Measurements from ENCODE around the gene SLC6A6.

The SLC6A6 gene

DNA sequence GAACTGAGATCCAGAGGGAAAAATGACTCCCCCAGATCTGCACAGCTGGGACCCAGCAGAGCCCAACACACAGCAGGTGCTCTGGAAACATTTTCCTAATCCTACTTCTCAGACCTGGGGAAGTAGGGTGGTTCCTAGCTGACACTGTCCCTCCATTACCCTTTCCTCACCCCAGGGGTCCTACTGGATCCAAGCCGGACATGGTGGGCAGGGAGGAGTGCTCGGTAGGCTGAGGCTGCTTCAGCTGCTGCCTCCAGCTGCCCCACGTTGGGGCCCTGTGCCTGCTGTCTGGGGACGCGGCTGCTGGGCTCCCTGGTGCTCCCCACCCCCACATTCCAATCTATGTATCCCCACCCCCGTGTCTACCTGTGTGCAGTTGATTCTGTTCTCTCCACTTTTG, 29.8 kb upstream of the SLC6A6 start:
- no peak for DNase-seq

GRCh38 chr3:14373753-14374376, 28.5 kb upstream of the SLC6A6 start:
- no peak for DNase-seq

- no peak for DNase-seq
Measured at GRCh38 chr3:14374444-14374883, 27.9 kb upstream of the SLC6A6 start.

DNA sequence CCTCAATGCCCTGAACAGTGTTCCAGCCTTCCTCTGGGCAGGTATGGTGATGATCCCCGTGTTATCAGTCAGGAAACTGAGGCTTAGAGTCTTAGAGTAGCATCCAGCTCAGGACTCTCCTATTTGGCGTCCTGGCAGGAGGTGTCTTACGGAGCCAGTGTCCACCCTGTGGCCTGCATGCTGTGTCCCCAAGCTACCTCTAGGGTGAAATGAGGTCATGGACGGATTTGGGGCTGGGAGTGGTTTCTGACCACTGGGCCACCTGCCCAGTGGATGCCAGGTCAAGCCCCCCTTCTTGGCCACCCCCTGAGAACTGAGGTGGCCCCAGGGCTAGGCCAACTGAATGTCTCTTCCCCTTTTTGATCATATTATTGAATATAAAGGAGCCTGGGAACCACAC, 27.2 kb upstream of the SLC6A6 start:
- no peak for DNase-seq

DNA sequence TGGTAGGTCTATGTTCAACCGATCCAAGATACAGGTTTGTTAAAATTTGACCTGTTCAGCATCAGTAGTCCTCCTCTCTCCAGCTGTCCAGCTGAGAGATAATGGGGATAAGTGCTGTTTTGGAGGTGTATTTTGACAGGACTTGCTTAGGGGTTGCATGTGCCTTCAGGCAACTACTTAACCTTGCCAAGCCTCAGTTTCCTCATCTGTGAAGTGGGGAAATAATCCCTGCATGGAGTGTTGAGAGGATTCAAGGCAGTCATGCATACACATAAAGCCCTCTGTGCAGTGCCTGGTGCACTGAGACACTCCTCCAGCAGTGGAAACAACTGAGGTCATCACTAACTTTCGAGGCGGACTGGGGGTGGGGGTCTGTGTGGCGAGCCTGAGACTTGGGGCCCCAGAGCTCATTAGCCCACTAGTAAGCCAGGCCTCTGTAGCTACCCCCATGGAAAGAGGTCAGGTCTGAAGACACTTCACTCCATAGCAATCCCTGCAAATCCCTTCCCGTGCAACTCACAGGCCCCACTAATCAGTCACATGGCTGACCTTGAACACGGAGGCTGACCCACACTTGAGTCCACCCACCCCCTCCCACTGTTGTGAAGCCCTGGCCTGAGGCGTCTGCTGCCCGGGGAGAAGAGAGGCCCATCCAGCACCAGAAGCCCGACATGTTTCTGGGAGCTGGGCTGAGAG, 25.9 kb upstream of the SLC6A6 start:
- DNase-seq = no peak

DNA sequence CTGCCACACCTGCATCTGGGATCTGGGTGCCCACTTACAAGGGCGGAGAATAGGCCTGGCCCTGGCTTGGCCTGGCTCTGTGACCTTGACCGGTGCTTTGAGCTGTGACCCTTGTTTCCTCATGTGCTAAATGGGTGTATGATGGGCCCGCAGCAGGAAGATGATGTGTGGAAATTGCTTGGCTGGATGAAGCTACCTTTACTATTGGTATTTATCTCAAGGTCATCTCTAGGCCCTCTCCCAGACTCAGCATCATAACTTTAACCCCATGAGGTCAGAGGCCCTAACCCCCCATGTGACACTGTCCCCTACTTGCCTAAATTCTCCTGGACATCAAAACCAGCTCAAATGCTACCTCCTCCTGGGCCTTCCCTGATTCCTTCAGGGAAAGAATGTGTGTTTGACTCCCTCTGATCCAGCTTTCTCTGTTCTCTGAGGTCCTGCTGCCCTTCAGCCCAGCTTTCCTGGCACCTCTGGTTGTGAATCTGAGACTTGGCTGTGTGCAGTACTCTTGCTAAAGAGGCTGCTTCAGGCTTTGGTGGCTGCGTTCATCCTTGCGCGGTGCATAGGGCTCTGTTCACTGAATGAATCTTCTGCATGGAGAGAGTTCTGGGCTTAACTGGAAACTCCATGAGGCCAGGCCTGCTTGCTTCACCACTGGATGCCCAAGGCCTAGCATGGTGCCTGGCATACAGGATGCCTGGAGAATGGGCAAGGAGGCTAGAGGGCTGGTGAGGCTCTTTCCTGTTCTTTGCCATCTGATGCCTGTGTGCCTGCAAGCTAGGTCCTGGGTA, 25.2 kb upstream of the SLC6A6 start:
- no peak for DNase-seq

DNA sequence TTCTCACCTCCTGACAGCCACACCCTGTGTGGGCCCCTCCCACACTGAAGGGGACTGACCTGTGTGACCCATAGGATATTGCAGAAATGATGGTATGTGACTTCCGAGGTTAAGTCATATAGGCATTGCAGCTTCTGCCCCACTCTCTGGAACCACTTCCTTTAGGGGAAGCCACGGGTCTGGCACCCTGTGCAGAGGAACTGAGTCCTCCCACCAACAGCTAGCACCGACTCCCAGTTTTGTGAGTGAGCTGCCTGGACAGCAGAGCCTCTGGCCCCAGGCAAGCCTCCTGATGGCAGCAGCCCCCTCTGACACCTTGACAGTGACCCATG, 24.6 kb upstream of the SLC6A6 start:
- no peak for DNase-seq

GRCh38 chr3:14378415-14378814, 24.0 kb upstream of the SLC6A6 start:
- DNase-seq = no peak

GRCh38 chr3:14379843-14380242, 22.6 kb upstream of the SLC6A6 start:
- DNase-seq = no peak

DNA sequence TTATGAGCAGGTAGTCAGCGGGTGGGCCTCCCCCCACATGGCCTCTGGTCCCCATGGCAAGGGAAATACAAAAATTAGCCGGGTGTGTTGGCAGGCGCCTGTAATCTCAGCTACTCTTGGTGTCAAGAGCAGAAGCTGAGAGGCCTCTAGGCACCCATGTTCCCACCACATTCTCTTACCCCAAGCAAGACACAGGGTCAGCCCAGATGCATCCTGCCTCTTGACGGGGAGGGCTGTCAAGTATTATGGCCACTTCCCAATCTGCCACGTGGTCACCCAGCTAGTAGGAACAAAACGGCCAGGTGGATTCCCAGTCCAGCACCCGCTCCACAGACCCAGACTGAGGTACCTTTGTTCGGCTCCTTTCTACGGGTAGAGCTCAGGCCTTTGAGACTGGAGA, 16.2 kb upstream of the SLC6A6 start:
- DNase-seq = no peak

GRCh38 chr3:14388201-14388600, 14.2 kb upstream of the SLC6A6 start:
- no peak for DNase-seq

DNA sequence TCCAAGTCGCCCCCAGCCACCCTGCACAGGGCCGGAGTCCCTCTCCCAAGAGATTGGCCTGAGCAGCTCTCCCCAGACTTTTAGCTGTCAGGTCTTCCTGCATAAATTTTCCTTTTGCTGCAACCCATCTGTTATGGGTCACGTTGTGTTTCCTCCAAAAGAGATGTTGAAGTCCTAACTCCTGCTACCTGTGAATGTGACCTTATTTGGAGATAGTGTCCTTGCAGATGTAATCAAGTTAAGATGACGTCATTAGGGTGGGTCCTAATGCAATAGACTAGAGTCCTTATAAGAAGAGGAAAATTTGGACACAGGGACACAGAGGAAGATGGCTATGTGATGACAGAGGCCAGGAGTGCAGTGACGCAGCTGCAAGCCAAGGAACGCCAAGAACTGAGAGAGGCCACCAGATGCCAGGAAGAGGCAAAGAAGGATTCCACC, 13.2 kb upstream of the SLC6A6 start:
- no peak for DNase-seq

DNA sequence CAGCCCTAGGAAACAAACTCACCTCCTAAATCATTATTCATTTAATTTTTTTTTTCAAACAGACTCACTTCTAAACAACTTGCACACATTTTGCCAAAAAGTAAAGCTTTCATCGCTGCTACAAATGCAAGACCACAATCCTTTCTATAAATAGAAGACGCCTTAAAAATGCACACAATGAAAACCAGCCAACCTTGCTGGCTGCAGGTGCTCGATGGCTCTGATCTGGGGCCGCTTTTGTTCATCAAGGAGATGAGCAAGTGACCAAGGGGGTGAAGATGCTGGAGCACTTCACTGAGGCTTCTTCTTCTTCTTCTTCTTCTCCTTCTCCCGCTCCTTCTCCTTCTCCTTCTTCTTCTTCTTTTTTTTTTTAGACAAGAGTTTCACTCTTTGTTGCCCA, 12.7 kb upstream of the SLC6A6 start:
- DNase-seq = no peak

- no peak for DNase-seq
Measured at GRCh38 chr3:14391033-14391432, 11.4 kb upstream of the SLC6A6 start.

- no peak for DNase-seq
Measured at GRCh38 chr3:14392231-14392630, 10.2 kb upstream of the SLC6A6 start.

GRCh38 chr3:14392803-14393319, 9.5 kb upstream of the SLC6A6 start:
- no peak for DNase-seq

- no peak for DNase-seq
Measured at GRCh38 chr3:14393440-14394106, 8.8 kb upstream of the SLC6A6 start.

DNA sequence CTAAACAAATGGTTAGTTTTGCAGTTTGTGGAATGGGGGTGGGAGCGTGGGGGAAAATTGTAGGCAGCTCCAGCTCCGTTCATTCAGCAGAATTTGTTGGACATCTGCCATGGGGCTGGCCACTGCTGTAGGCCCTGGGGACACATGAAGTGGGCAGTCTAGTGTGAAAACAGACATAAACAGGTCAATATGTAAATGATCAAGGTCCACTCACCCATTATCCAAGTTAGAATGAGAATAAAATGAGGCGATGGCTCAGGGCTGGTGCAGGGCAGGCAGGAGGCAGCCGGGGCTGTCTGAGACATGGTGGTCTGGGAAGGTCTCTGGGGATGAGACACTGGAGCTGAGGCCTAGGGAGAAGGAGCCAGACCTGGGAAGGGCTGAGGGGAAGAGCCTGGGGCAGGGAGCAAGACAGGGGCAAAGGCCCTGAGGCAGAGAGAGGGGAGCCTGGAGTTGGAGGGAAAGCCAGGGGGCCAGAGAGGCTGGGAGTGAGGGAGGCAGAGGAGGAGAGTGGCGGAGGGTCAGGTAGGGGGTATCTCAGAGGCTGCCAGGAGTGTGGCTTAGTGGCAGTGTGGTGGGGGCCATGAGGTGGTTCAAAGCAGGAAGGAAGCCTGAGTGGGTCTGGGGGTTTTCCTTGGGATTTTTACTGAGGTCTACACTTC, 6.2 kb upstream of the SLC6A6 start:
- no peak for DNase-seq

DNA sequence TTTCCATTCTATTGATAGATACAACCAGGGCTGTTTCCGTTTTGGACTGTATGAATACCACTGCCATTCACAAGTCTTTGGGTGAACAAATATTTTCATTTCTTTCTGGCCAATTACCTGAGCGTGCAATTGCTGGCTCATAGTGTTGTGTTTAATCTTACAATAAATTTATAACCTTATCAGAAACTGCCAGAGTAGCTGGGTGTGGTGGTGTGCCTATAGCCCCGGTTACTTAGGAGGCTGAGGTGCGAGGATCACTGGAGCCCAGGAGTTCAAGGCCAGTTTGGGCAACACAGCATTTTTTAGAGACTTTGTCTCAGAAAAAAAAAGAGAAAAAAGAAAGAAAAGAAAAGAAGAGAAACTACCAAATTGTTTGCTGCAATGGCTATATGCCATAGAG, 5.4 kb upstream of the SLC6A6 start:
- no peak for DNase-seq

- no peak for DNase-seq
Measured at GRCh38 chr3:14397531-14397930, 4.9 kb upstream of the SLC6A6 start.

DNA sequence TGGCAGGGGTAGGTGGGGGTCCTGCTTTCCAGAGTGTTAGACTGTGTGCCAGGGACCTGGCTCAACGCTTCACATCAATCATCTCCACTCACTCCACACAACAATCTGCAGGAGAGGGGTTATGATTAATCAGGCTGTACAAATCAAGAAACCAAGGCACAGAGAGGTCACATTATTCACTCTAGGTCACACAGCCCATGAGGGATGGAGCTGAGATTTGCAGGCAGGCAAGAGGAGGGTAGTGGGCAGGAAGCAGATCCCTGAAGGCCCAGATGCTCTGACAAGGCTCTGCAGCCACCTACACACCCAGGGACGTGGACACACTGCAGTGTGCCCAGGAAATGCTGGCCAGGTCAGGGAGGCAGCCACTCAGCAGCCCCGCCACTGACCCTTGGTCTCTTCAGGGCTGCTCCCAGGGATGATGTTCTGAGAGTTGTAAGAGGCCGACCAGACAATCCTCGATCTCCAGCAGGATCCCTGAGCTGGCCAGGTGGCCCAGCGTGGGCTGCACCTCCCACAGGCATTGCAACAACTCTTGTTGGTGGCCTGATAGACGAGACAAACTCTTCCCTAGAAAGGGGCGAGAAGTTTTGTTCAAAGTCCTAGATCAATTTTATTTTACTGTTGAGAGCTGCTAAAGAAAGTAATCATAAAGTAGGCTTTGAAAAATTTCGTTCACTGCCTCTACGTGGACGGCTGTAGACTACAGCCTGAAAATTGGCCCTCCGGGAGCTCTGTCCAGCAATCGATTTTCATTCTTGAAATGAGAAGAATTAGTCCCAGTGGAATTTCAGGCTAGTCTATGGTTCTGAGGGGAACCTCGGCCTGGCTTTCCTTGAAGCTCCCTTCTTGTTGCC, 4.2 kb upstream of the SLC6A6 start:
- no peak for DNase-seq

DNA sequence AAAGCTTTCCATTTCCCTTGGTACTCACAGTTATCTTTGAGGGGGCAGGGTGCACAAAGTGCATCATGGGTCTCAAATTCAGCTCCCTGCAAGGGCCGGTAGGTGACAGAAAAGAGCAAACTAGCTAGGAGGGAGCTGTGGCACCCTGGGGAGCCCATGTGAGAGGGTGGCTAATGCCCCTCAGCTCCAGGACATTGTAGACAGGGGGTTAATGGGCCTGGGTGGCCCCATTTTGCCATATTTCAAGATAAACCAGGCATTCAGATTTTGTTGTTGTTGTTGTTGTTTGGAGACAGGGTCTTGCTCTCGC, 3.7 kb upstream of the SLC6A6 start:
- DNase-seq = no peak
